Measurements from ENCODE around the gene WFDC1.

GRCh38 chr16:84329016-84329415 is 34.3 kb downstream of the WFDC1 start:
- TF ChIP-seq POLR2A (IDR thresholded peaks at IDR 0.05) (no peak), EP300 (IDR thresholded peaks at IDR 0.05) (no peak), CTCF (IDR thresholded peaks at IDR 0.05) (no peak), POLR2AphosphoS5 (IDR thresholded peaks at IDR 0.05) (no peak)

Data from sigmoid colon (tissue), 4 donors.